RWPE2 (cell line): ENCODE results near the gene STAC3.

ENCODE experiments used
- ATAC-seq: fragments of 200-7000 bp; cut with Tn5 transposase; 3 replicates; pipeline ENCODE4 v1.9.1; 2021; ENCODE audit warnings: low read depth
- DNase-seq: peaks from one replicate; pipeline ENCODE4 v3.0.0-alpha.2; 2020; ENCODE audit warnings: low spot score
- H3K27ac ChIP-seq: fragments of 450-650 bp; 2 replicates; pipeline ENCODE4 v1.5.1; 2017; ENCODE audit warnings: mild to moderate bottlenecking; ENCODE audit not compliant: poor library complexity, severe bottlenecking
- H3K27me3 ChIP-seq: fragments of 250-450 bp; sonication (Bioruptor Pico); 2 replicates; pipeline ENCODE4 v1.5.1; 2021; ENCODE audit warnings: mild to moderate bottlenecking, moderate library complexity; ENCODE audit not compliant: insufficient read depth, poor library complexity, severe bottlenecking
- H3K36me3 ChIP-seq: fragments of 250-450 bp; sonication (Bioruptor Pico); 2 replicates; pipeline ENCODE4 v1.5.1; 2020; ENCODE audit warnings: low read depth, mild to moderate bottlenecking, moderate library complexity
- H3K4me1 ChIP-seq: fragments of 250-450 bp; sonication (Bioruptor Pico); 2 replicates; pipeline ENCODE4 v1.5.1; 2021; ENCODE audit warnings: mild to moderate bottlenecking, moderate library complexity; ENCODE audit not compliant: insufficient read depth, poor library complexity, severe bottlenecking
- H3K4me3 ChIP-seq: fragments of 250-450 bp; sonication (Bioruptor Pico); 2 replicates; pipeline ENCODE4 v1.5.1; 2021; ENCODE audit warnings: mild to moderate bottlenecking, moderate library complexity; ENCODE audit not compliant: severe bottlenecking
- H3K9me3 ChIP-seq: fragments of 250-450 bp; sonication (Bioruptor Pico); 2 replicates; pipeline ENCODE4 v1.5.1; 2021; ENCODE audit warnings: mild to moderate bottlenecking, moderate library complexity; ENCODE audit not compliant: severe bottlenecking
- TF ChIP-seq, protein P1 (sequence below): fragments of 450-650 bp; IDR thresholded peaks from one replicate; pipeline ENCODE4 v1.5.1; 2017; ENCODE audit warnings: mild to moderate bottlenecking, moderate library complexity; ENCODE audit not compliant: poor library complexity, severe bottlenecking

The STAC3 gene

DNA sequence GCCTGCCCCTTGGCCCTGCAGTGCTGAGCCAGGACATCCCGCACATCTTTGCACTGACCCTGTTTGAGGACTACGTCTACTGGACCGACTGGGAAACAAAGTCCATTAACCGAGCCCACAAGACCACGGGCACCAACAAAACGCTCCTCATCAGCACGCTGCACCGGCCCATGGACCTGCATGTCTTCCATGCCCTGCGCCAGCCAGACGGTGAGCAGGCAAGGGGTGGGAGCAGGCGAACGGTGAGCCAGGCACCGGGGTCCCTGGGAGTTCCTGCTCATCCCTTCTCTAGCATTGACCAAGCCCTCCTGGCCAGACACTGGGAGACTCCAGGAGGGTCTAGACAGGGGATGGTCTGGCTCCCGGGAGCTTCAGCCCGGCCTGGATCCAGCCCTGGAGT lies 51.8 kb downstream of the STAC3 start:
- Histone ChIP-seq H3K27ac (no peak overlapping the region), H3K36me3 (peaks cover 11% of the 10 kb centered on the region; the same call in 1 of the 2 replicates), H3K27me3 (no peaks in the 10 kb centered on the region), H3K4me1 (no peaks in the 10 kb centered on the region), H3K4me3 (no peak overlapping the region), H3K9me3 (no peaks in the 10 kb centered on the region)
- no peak for ATAC-seq
- no peak for DNase-seq
- TF ChIP-seq, protein P1, sequence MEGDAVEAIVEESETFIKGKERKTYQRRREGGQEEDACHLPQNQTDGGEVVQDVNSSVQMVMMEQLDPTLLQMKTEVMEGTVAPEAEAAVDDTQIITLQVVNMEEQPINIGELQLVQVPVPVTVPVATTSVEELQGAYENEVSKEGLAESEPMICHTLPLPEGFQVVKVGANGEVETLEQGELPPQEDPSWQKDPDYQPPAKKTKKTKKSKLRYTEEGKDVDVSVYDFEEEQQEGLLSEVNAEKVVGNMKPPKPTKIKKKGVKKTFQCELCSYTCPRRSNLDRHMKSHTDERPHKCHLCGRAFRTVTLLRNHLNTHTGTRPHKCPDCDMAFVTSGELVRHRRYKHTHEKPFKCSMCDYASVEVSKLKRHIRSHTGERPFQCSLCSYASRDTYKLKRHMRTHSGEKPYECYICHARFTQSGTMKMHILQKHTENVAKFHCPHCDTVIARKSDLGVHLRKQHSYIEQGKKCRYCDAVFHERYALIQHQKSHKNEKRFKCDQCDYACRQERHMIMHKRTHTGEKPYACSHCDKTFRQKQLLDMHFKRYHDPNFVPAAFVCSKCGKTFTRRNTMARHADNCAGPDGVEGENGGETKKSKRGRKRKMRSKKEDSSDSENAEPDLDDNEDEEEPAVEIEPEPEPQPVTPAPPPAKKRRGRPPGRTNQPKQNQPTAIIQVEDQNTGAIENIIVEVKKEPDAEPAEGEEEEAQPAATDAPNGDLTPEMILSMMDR = no peak

DNA sequence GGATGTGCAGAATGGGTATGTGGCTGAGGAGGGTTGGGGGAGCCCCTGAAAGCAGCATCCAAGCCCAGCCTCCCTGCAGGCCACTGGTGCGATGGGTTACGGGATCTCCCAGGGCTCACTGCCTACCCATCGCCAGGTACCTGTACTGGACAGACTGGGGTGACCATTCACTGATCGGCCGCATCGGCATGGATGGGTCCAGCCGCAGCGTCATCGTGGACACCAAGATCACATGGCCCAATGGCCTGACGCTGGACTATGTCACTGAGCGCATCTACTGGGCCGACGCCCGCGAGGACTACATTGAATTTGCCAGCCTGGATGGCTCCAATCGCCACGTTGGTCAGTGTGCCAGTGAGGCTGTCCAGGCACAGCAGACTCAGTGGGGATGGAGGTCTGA lies 52.7 kb downstream of the STAC3 start:
- no peak overlapping the region for H3K27ac ChIP-seq
- H3K27me3 ChIP-seq = no peaks in the 10 kb centered on the region
- no peak for ATAC-seq
- peaks cover 16% of the 10 kb centered on the region; the same call in 1 of the 2 replicates for H3K36me3 ChIP-seq
- TF ChIP-seq, protein P1 = no peak
- no peak overlapping the region for H3K4me3 ChIP-seq
- H3K9me3 ChIP-seq = no peaks in the 10 kb centered on the region
- no peaks in the 10 kb centered on the region for H3K4me1 ChIP-seq
- DNase-seq = no peak

DNA sequence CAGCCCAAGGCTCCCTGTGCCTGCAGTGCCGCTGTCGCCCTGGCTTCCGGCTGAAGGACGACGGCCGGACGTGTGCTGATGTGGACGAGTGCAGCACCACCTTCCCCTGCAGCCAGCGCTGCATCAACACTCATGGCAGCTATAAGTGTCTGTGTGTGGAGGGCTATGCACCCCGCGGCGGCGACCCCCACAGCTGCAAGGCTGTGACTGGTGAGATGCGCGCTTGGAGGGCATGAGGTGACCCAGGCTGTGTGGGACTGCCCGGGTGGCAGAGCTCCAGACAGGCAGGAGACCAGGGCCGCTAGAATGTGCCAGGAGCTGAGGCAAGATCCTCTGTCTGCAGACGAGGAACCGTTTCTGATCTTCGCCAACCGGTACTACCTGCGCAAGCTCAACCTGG lies 54.0 kb downstream of the STAC3 start:
- ATAC-seq (no peak), DNase-seq (no peak)
- Histone ChIP-seq H3K9me3 (no peaks in the 10 kb centered on the region), H3K27ac (no peak overlapping the region), H3K4me1 (no peaks in the 10 kb centered on the region), H3K27me3 (no peaks in the 10 kb centered on the region), H3K4me3 (no peak overlapping the region), H3K36me3 (peaks cover 17% of the 10 kb centered on the region)
- TF ChIP-seq, protein P1 = no peak

DNA sequence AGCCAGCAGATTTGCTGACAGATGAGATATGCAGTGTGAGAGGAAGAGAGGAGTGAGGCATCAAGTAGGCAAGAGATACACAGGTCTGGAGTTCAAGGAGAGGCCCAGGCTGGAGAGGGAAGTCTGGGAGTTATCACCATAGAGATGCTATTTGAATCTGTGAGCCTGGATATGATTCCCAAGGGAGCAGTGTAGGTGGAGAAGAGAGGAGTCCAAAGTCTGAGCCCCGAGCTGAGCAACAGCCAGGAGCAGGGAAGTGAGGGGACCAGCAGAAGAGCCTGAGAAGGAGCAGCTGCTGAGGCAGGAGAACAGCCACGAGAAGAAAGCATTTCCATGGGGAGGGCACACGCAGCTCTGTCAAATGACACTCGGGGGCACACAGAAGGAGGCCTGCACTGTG lies 54.5 kb downstream of the STAC3 start:
- DNase-seq (no peak), ATAC-seq (no peak)
- Histone ChIP-seq H3K27ac (no peak overlapping the region), H3K36me3 (peaks cover 17% of the 10 kb centered on the region), H3K4me1 (no peaks in the 10 kb centered on the region), H3K4me3 (no peak overlapping the region), H3K27me3 (no peaks in the 10 kb centered on the region), H3K9me3 (no peaks in the 10 kb centered on the region)
- TF ChIP-seq, protein P1 = no peak

DNA sequence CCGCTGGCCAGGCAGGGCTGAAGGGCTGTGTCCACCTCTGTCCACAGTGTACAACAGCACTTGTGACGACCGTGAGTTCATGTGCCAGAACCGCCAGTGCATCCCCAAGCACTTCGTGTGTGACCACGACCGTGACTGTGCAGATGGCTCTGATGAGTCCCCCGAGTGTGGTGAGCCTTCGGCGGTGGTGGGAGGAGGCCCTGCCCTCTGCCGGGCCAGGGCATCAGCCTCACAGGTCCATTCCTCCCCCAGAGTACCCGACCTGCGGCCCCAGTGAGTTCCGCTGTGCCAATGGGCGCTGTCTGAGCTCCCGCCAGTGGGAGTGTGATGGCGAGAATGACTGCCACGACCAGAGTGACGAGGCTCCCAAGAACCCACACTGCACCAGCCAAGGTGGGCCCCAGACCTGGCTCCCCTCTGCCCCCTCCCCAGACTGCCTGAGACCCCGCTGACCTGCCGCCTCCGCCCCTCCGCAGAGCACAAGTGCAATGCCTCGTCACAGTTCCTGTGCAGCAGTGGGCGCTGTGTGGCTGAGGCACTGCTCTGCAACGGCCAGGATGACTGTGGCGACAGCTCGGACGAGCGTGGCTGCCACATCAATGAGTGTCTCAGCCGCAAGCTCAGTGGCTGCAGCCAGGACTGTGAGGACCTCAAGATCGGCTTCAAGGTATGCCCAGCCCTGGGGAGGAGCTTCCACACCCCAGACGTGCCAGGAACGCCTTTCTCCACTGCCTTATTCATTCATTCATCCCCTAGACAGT lies 55.2 kb downstream of the STAC3 start:
- Histone ChIP-seq H3K27me3 (no peaks in the 10 kb centered on the region), H3K36me3 (peaks cover 17% of the 10 kb centered on the region), H3K4me1 (no peaks in the 10 kb centered on the region), H3K9me3 (no peaks in the 10 kb centered on the region), H3K4me3 (no peak overlapping the region), H3K27ac (no peak overlapping the region)
- TF ChIP-seq, protein P1 = no peak
- no peak for DNase-seq
- ATAC-seq = no peak
